Body of pancreas (tissue), 4 donors: ENCODE results near the gene TNIK. TPM values are rescaled to one million over a fixed set of nuclear protein-coding genes. Genes with fewer than 3 reads are reported as not detected.

Experiments
- ATAC-seq: fragments of 150-250 bp; one replicate; pipeline ENCODE4 v1.9.1; 2016
- DNase-seq, 4 donors: peaks; one replicate each; pipeline ENCODE4 v3.0.0-alpha.2; 2019
- H3K27ac ChIP-seq, 4 donors: fragments of 200-600 bp; sonication (generic); 1 replicate in 3 of 4; 2 replicates in 1 of 4; pipeline versions ENCODE4 v1.5.1 to v1.6.1; 2016 to 2019; ENCODE audit warnings: mild to moderate bottlenecking in 1 of 4, mixed read lengths in 1 of 4, moderate library complexity in 1 of 4
- H3K27me3 ChIP-seq, 2 donors: fragments of 200-600 bp; sonication (generic); one replicate each; pipeline ENCODE4 v1.6.0; 2016; ENCODE audit warnings: mild to moderate bottlenecking in 1 of 2
- H3K36me3 ChIP-seq, 2 donors: fragments of 200-600 bp; sonication (generic); replicated peaks in 1 of 2; 2 replicates each; pipeline ENCODE4 v1.5.1; 2016; ENCODE audit warnings: low read depth in 2 of 2; ENCODE audit not compliant: insufficient read depth in 1 of 2
- H3K4me1 ChIP-seq: fragments of 200-600 bp; sonication (generic); one replicate; pipeline ENCODE4 v1.6.0; 2016
- H3K4me3 ChIP-seq, 2 donors: fragments of 200-600 bp; sonication (generic); 1 replicate in 1 of 2; 2 replicates in 1 of 2; pipeline ENCODE4 v1.5.1; 2016 to 2019
- H3K9me3 ChIP-seq, 3 donors: fragments of 200-600 bp; sonication (generic); 1 replicate in 2 of 3; 2 replicates in 1 of 3; pipeline ENCODE4 v1.5.1; 2016
- CTCF ChIP-seq, 7 experiments: fragments of 450-650 bp in 4 of 7; fragments of 200-600 bp in 3 of 7; sonication (generic) in 3 of 7; IDR thresholded peaks; one replicate each; pipeline ENCODE4 v1.5.1; 2016 to 2019; ENCODE audit warnings: antibody characterized with exemption in 7 of 7
- POLR2A ChIP-seq, 3 donors: fragments of 450-650 bp; IDR thresholded peaks; one replicate each; pipeline ENCODE4 v1.6.1; 2016; ENCODE audit warnings: antibody characterized with exemption in 3 of 3, mild to moderate bottlenecking in 2 of 3
- WGBS, 2 donors: methylation state at CpG; one replicate each; pipeline ENCODE4 v1.1.5; 2017; 5-methylcytosine and 5-hydroxymethylcytosine counted together
- intact Hi-C: fragments of 100-400 bp; cut with DNase I; formaldehyde crosslinking; loops from one replicate; pipeline ENCODE4 v1.15.1; 2023
- total RNA-seq, 2 donors: library from RNA; depleted of rRNA; stranded (reverse); fragments of >200 nt; gene quantifications; one replicate each; pipeline ENCODE4 v1.1.0, GENCODE V29; 2016

The TNIK gene
- total RNA-seq, 2 donors from 2014 or later, result 7.6 to 9.6 TPM

DNA sequence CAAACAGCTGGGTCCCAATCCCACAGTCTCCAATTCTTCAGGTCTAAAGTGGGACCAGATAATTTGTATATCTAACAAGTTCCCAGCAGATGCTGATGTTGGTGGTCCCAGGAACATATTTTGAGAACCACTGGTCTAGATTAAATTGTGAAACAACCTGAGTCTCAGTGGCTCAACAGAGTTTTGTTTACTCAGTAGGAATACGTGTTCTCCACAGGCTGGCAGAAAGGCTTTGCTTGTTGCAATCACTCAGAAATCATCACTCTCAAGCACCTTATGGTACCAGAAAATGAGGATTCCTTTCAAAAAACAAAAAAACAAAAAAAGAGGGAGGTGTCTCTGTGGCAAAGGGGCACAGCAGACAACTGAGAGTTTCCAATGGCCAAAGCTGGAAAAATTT is 118.0 kb downstream of the TNIK start:
- Histone ChIP-seq H3K27me3 (no peaks in the 10 kb centered on the region), H3K36me3 (no peaks in the 10 kb centered on the region), H3K4me3 (no peak overlapping the region), H3K9me3 (no peaks in the 10 kb centered on the region), H3K27ac (no peak overlapping the region), H3K4me1 (peaks cover 27% of the 10 kb centered on the region)
- intact Hi-C loops, result no loop called here
- TF ChIP-seq POLR2A (IDR thresholded peaks at IDR 0.05) (no peak), CTCF (IDR thresholded peaks at IDR 0.05) (no peak)
- WGBS, 2 donors, result 56 to 63% methylated on average over 1 of the region's 1 CpG
- no peak for ATAC-seq
- no peak for DNase-seq

GRCh38 chr3:171340434-171340833 is 119.8 kb downstream of the TNIK start:
- DNase-seq (no peak), ATAC-seq (no peak)
- no peak overlapping the region for H3K4me3 ChIP-seq
- peak overlapping the region in 3 of 4 donors; percentile 21 to 75 (median 34) for H3K27ac ChIP-seq
- peaks cover 45% of the 10 kb centered on the region for H3K4me1 ChIP-seq
- H3K36me3 ChIP-seq, result no peaks in the 10 kb centered on the region
- intact Hi-C loops, result no loop called here
- H3K27me3 ChIP-seq, result no peaks in the 10 kb centered on the region
- WGBS, 2 donors, result 40 to 47% methylated on average over 4 of the region's 4 CpGs
- no peak for TF ChIP-seq POLR2A (IDR thresholded peaks at IDR 0.05)
- TF ChIP-seq CTCF (IDR thresholded peaks at IDR 0.05), result no peak
- no peaks in the 10 kb centered on the region for H3K9me3 ChIP-seq

DNA sequence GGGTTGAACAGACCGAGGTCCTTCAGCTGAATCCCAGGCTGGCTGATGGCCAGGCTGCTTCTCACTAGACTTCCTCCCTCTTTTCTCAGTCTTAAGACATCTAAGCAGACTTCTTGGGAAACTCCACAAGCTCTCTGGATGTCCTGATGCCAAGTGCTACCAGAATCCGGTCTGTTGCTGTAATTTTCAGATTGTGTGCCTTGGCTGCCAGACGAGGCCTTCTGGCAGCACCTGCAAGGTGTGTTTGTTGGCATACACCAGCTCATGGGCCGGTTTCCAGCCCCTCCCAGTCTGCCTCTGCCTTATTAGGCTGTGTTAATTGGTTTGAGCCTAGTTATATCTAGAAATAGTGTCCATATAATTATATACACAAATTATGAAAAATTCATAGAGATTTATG is 120.6 kb downstream of the TNIK start:
- peak; percentile 88 to 98 (median 94) for DNase-seq
- TF ChIP-seq POLR2A (IDR thresholded peaks at IDR 0.05) (no peak), CTCF (IDR thresholded peaks at IDR 0.05) (no peak)
- Histone ChIP-seq H3K4me3 (no peak overlapping the region), H3K9me3 (no peaks in the 10 kb centered on the region), H3K36me3 (no peaks in the 10 kb centered on the region), H3K27ac (peak overlapping the region; percentile 75 to 83 (median 78)), H3K4me1 (peaks cover 52% of the 10 kb centered on the region), H3K27me3 (no peaks in the 10 kb centered on the region)
- intact Hi-C loops, result no loop called here
- 8 to 31% methylated on average over 4 of the region's 4 CpGs for WGBS, 2 donors
- peak; percentile 87 for ATAC-seq

DNA sequence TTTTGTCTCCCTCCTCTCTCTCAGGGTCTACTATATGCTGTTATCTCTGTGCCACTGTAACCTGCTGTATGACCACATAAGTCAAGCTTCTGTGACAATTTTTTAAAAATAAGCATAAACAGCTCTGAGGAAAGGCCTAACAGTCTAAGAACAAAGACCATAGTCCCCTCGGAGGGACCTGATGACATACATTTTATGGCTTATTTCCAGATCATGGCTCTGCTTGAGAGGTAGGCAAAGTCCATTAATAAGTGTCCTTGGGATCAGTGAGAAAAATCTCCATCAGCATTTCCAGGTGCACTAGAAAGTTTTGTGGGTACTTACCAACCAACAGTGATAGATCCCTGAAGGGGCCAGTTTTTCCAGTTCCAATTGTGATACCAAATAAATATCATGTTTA is 123.8 kb downstream of the TNIK start:
- intact Hi-C loops, result no loop called here
- Histone ChIP-seq H3K4me3 (no peak overlapping the region), H3K36me3 (no peaks in the 10 kb centered on the region), H3K27ac (peak overlapping the region; percentile 66 to 87 (median 78)), H3K4me1 (peaks cover 65% of the 10 kb centered on the region), H3K27me3 (no peaks in the 10 kb centered on the region), H3K9me3 (no peaks in the 10 kb centered on the region)
- TF ChIP-seq CTCF (IDR thresholded peaks at IDR 0.05), result no peak
- TF ChIP-seq POLR2A (IDR thresholded peaks at IDR 0.05), result no peak
- 0 to 30% methylated on average over 1 of the region's 1 CpG for WGBS, 2 donors
- ATAC-seq (no peak), DNase-seq (no peak)

DNA sequence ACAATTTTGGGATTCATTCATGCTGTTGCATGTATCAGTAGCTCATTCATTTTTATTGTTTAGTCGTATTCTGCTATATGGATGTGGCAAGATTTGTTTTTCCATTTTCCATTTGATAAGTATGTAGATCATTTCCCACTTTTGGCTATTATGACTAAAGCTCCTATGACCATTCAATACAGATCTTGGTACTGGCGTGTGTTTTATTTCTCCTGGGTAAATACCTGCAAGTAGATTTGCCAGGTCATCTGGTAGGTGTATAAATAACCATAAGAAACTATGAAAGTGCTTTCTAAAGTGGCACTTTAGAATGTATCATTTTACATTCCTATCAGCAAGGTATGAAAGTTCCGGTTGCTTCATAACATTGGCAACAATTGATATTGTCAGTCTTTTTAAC is 124.6 kb downstream of the TNIK start:
- no peaks in the 10 kb centered on the region for H3K27me3 ChIP-seq
- peak; percentile 9 for ATAC-seq
- H3K9me3 ChIP-seq, result no peaks in the 10 kb centered on the region
- peaks cover 59% of the 10 kb centered on the region for H3K4me1 ChIP-seq
- WGBS, 2 donors, result 33 to 53% methylated on average over 3 of the region's 3 CpGs
- peak overlapping the region; percentile 66 to 87 (median 78) for H3K27ac ChIP-seq
- no peak for DNase-seq
- no peaks in the 10 kb centered on the region for H3K36me3 ChIP-seq
- TF ChIP-seq POLR2A (IDR thresholded peaks at IDR 0.05) (no peak), CTCF (IDR thresholded peaks at IDR 0.05) (no peak)
- intact Hi-C loops, result no loop called here
- no peak overlapping the region for H3K4me3 ChIP-seq
